Stimulated activated CD4-positive, alpha-beta T cell treated with anti-CD3 and anti-CD28 coated beads, Interleukin-15, amount 100 ng/mL, for 48 hours (primary cell): ENCODE results near the gene CCDC186.

Experiments
- DNase-seq, 2 donors: peaks; one replicate each; pipeline ENCODE4 v3.0.0-alpha.2; 2020; ENCODE audit warnings: low read depth in 2 of 2

Gene CCDC186

DNA sequence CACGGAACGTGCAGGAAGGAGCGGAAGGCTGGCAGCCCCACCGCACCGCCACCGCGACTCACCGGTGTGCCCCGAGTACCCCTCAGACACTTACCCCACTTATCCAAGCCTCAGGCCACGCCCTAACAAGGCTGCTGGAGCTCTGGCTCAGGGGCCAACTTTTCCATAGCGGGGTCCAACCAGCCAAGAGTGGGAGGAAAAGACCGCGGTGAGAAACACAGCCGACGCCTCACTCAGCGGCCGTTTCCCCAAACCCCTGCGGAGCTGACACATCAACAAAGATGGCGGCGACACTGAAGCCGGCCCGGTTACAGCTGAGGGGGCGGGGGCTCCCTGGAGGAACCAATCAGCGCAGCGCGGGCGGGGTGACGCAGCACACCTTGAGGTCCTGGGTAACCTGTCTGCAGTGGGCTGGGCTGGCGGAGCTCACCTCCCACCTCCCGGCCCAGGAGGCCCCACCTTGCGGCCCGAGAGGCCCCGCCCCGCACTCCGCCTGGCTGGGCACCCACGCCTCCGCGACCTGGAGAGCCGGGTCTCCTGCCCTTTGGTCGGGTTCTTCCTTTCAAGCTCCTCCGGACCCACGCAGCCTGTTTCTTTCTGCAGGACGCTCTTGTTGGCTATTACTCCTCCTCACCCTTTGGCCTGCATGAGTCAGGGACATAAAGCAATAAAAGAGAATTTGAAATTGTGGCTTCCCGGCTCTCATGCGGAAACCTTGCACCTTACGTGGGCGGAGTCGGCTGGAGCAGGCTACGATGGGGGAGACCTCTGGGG is at the start of gene CCDC186:
Gene CCDC186, minus strand, starts transcription at position 283 of the 774 bp plus-strand sequence. CDS start 10,935 bp downstream, outside the sequence.
- DNase-seq: peak; percentile 97 to 98

- no peak for DNase-seq
Observed at GRCh38 chr10:114223066-114223465, 49.1 kb upstream of the CCDC186 start.

DNA sequence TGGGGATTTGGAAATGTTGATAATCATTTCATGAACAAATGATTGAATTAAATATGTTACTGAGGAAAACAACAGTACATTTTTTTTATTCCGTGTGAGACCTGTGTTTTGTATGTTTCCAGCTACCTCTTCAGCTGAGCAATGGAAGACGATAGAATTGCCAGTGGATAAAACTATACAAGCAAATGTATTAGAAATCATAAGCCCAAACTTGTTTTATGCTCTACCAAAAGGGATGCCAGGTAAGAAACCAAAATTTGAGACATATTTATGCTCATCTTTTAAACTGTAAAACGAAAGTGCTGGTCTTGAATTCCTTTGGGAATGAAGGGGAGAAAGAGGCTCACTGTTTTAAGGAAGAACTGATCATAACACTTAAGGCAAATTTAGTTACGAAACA is 47.2 kb upstream of the CCDC186 start:
- no peak for DNase-seq

DNA sequence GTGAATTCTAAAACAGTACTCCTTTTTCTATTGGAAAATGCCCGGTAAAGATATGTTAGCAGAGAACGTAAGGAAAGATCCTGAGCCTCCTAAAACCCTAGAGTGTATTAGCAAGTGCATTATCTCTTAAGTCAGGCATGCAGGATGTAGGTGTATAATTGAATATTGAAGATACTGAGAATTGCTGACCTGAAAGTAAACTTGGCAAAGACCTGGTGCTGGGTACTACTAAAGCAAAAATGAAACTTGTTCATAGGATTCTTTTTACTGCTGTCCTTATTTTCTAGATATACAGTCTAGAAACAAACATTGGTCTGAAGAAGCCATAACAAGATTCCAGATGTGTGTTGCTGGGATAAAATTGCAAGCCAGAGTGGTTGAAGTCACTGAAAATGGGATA is 46.3 kb upstream of the CCDC186 start:
- no peak for DNase-seq

GRCh38 chr10:114215033-114215432 is 41.0 kb upstream of the CCDC186 start:
- no peak for DNase-seq

DNA sequence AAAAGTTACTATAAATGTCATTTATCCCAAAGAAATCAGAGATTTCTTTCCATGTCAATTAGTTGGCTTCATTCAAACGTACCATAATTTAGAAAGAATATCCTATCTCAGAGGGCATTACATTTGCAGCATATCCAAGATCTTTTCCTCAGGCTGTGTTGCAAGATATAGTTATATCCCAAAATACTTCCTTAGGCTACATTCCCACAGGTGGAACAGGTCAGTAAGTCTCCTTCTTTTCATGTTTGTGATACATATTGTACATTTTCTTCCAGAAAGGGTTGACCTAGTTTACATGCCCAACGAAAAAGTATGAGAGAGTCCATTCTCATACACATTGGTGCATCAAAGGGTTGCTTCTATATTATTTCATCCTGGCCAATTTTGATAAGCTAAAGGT is 38.1 kb upstream of the CCDC186 start:
- no peak for DNase-seq

DNA sequence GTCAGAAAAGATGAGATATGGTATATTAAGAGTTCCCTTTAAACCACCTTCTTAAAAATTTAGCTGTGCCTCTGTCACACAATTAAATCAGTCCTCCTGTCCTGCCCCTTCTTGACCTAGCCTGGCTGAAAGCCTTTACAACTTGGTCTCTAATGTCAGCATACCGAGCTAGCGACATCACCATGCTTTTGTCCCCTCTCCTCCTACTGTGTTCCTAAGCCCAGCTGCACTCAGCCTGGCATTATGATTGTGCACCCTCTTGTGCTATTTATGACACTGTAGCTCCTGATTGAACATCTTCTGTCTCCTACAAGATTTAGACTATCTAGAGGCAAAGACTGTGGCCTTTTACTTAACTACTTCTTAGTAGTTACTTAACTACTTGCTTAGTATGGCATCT is 34.3 kb upstream of the CCDC186 start:
- DNase-seq: no peak

GRCh38 chr10:114207349-114207748 is 33.3 kb upstream of the CCDC186 start:
- no peak for DNase-seq

GRCh38 chr10:114206902-114207301 is 32.9 kb upstream of the CCDC186 start:
- DNase-seq: no peak

DNA sequence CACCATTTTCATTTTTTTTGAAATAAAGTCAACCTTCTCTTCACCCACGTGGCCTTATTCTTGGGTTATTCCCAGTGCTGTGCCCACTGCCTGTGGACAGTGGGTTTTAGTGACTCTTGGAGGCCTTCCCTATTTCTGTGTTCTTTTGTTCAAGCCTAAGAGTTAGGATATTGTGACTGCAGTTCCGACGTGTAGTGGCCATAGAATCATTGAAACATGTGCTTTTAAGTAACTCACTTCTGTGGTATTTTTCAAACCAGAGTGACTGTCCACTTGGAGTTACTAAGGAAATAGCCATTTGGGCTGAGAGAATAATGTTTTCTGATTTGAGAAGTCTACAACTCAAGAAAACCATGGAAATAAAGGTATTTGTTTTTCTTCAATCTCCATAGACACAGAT is 28.8 kb upstream of the CCDC186 start:
- DNase-seq: no peak

GRCh38 chr10:114199239-114199638 is 25.2 kb upstream of the CCDC186 start:
- no peak for DNase-seq

DNA sequence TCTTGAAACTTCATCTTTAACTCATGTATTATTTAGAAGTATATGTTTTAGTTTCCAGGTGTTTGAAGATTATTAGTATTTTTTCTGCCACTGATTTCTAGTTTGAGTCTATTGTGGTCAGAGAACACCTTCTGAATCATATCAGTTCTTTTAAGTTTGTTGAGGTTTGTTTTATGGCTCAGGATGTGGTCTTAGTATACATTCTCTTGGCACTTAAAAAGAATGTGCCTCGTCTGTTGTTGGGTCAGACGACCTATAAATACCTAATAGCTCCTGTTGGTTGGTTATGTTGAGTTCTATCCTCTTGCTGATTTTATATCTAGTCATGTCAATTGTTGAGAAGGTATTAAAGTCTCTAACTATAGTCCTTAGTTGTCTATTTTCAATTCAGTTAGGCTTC is 21.1 kb upstream of the CCDC186 start:
- no peak for DNase-seq

GRCh38 chr10:114189700-114190099 is 15.7 kb upstream of the CCDC186 start:
- no peak for DNase-seq

GRCh38 chr10:114188900-114189299 is 14.9 kb upstream of the CCDC186 start:
- no peak for DNase-seq

DNA sequence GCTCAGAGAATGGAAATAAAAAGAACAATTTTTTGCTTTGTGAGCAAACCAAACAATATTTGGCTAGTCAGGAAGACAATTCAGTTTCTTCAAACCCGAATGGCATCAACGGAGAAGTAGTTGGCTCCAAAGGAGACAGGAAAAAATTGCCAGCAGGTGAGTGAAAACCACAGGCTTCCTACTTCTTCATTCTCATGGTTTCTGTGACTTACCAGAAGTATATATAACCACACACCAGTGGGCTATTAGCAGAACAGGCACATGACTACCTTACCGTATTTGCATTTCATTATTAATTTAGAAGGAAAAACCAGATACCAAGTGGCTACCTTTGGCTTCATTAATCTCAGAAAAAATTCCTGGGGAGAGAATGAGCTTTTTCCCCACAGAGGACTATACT is 14.0 kb upstream of the CCDC186 start:
- DNase-seq: no peak

DNA sequence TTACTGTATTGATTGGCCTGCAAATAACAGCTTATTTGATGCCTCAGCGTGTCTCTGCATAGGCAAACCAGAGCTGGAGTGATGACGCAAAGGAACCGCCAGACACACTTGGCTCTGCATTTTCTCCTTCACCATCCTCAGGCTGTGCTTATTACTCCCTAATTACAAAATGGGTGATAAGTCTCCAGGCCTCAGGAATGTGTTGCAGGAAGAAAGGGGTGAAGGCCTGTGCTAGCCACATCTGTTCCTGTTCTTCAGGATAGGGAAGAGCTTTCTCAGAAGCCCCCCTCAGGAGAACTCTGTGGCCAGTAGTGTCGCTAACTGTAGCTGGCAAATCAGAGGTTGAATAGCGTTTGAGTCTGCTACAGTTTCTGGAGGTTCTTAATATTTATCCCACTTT is 10.3 kb upstream of the CCDC186 start:
- no peak for DNase-seq

DNA sequence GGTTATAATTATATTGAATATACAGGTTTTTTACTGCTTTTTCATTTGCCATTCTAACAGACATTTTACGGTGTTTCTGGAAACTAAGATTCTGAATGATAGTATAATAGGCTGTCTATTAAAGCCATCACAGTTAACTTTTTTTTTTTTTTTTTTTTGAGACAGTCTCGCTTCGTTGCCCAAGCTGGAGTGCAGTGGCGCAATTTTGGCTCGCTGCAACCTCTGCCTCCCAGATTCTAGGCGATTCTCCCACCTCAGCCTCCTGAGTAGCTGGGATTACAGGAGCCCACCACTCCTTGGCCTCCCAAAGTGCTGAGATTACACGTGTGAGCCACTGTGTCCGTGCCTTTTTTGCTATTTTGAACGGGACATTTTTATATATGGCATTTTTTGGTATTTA is 9.6 kb upstream of the CCDC186 start:
- DNase-seq: no peak

GRCh38 chr10:114181971-114182370 is 8.0 kb upstream of the CCDC186 start:
- no peak for DNase-seq

- no peak for DNase-seq
Observed at GRCh38 chr10:114180937-114181336, 6.9 kb upstream of the CCDC186 start.

DNA sequence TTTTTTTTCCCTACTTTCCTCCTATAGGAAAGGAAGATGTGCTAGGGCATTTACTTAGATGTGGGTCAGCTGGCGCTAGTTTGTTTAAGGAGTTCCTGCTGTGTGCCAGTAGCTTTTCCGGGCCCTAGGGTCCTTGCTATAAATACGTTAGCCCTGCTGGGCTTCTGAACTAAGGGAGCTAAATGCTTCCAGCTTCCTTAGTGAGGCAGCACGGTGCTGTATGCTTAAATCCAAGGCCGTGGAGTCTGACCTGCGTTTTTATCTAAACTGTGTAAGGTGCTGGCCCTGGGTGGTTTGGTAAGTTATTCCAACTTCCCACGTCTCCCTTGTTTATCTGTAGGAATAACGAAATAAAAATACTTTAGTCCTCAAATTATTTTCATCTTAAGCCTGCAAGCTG is 5.7 kb upstream of the CCDC186 start:
- DNase-seq: no peak

GRCh38 chr10:114179148-114179547 is 5.1 kb upstream of the CCDC186 start, which contains the start of gene TDRD1:
TDRD1 (plus strand) TSS chr10:114179353; CDS start chr10:114187832, 8,479 bp downstream.
- DNase-seq: no peak

- DNase-seq: no peak
Observed at GRCh38 chr10:114176511-114176910, 2.5 kb upstream of the CCDC186 start.

DNA sequence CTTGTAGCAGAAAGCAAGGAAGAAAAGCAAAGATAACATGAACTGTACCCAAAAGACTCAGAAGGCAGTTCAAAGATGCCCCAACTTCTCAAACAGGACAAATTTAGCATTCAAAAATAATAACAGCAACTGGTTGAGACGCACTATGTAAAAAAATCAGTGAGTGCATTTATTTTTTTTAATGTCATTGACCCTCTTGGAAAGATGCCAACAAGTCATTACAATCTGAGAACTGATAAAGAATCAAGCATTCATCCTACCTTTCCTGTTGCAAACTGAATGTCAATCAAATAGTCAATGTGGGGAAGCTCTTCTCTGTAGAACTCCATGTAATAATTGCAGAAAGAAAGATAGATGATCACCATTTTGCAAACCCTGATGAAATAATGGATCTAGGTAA is 1.7 kb upstream of the CCDC186 start:
- no peak for DNase-seq

GRCh38 chr10:114174695-114175188 is 739 bp upstream of the CCDC186 start:
- DNase-seq: no peak
